Fibroblast of peridontal ligament (primary cell): ENCODE results near the gene IL18R1.

Experiments
- DNase-seq: peaks from one replicate; pipeline ENCODE4 v3.0.0-alpha.2; 2010; ENCODE audit errors: extremely low read depth

IL18R1 gene

DNA sequence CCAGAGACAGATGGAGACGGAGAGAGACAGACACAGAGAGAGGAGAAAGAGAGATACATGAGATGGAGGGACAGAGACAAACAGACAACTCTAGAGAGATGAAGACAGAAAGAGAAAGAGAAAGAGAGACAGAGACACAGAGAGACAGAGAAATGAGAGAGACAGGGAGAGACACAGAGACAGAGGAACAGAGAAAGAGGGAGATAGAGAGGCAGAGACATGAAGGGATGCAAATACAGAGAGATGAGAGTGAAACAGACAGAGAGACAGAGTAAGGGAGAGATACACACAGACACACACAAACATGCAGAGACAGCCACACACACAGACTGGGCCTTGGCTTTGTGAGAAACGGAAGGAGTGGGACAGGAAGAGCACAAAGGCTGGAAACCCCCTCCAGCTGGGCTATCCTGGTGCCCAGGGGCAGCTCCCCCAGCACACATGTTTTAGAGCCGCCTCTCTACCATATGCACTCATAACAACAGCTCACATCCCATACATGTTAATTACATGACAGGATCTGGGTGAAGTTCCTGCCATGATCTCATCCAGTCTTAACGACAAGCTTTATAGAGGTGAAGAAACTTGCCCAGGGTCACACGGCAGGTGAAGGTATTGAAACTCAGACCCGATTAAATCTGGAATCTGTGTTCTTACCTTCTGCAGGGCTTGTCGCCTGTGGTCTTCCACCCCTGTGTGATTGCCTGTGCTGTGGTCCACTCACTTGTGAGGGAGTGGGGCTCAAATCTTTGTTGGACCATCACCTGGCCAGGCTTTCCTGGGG, 32.4 kb downstream of the IL18R1 start:
- no peak for DNase-seq

- DNase-seq = no peak
These were observed 36.0 kb downstream of the IL18R1 start for GRCh38 chr2:102391565-102391964.

GRCh38 chr2:102392096-102392495, 36.5 kb downstream of the IL18R1 start:
- DNase-seq = no peak

GRCh38 chr2:102392942-102393341, 37.3 kb downstream of the IL18R1 start:
- DNase-seq = no peak

GRCh38 chr2:102396012-102396411, 40.4 kb downstream of the IL18R1 start:
- DNase-seq = no peak

DNA sequence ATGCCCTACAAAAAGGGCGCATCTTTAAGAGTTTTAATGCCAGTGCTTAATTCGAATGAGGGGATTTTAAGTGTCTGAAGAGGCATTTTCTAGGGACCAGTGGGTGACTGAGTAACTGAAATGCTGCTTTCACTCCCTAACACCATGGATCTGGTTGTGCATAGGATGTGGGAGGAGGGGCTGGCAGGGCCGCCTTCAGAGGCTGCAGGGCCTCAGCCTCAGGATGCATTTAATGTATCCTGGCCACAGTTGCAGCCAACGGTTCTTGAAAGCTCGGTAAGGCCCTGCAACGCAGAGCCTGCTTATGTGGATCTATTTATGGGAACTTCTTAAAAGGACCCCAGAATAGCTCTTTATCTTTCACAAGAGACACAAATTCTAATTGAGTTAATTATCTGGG, 41.6 kb downstream of the IL18R1 start:
- DNase-seq = no peak

GRCh38 chr2:102399499-102400141, 44.0 kb downstream of the IL18R1 start:
- no peak for DNase-seq

DNA sequence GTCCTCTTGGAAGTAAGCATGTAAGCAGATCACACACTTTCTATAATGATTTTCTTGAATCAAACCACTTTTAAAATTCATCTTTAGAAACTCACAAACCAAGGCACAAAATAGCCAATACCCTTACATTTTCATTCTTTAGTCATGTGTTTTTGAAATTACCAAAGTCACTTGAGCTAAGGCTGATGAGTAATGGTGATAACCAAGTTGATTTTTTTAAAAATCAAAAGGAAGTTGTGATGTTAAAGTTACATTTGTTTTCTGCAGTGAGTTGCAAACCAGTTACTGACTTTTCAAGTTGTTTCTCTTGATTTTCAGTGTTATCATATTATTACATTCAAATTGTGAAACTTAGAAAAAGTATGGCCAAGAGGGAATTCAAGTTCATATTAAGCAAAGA, 45.9 kb downstream of the IL18R1 start:
- no peak for DNase-seq

DNA sequence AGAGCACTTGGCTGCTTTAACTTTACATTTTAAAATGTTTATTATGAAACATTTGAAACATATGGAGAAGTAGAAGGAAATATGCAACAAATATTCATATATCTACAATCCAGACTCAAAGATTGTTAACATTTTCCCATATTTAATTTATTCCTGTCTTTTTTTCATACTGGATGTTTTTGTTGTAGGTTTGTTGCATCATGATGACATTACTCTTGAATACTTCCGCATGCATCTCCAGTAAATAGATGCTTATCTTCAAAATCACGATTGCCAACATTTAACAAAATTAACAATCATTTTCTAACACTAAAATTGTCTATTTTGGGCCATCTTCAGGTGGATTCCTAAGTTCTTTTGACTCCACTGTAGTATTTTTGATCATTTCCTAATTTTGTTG, 46.3 kb downstream of the IL18R1 start:
- DNase-seq = no peak

GRCh38 chr2:102410952-102411351, 55.4 kb downstream of the IL18R1 start:
- no peak for DNase-seq

DNA sequence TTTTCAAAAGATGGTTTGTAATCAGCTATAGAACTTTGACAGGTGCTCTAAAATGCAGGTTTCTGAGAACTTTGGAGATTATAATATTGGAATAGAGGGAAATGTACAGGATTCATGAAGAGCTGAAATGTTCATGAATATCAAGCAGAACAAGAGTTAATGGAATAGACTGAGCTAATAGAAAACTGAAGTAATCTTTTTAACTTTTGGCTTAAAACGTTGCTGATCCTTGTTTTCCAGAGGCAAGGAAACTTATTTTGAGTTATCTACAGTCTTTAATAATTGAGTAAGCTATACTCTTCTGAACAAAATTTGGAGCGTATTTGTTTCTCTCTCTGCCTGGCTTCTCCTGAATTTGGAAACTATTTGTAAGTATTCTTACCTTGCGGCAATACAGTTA, 56.6 kb downstream of the IL18R1 start:
- no peak for DNase-seq

- DNase-seq = no peak
These were observed 62.4 kb downstream of the IL18R1 start for GRCh38 chr2:102417946-102418345.

- no peak for DNase-seq
These were observed 62.9 kb downstream of the IL18R1 start for GRCh38 chr2:102418421-102418961.

DNA sequence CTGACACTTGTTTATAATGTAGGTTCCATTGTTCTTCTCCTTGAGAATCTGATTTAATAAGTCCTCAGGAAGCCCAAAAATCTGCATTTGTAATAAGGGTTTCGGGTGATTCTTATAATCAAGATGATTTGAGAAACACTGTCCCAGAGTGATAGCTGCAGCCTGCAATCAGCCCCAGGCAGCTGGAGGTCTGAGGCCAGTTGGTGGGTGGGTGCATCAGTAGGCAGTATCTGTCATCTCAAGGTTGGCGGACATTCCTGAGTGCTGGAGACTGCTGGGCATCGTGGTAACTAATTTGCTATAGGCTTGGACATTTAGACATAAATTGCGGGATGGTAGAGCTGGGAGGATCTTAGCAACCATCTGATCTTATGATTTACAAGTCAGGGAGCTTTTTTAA, 64.7 kb downstream of the IL18R1 start:
- no peak for DNase-seq

DNA sequence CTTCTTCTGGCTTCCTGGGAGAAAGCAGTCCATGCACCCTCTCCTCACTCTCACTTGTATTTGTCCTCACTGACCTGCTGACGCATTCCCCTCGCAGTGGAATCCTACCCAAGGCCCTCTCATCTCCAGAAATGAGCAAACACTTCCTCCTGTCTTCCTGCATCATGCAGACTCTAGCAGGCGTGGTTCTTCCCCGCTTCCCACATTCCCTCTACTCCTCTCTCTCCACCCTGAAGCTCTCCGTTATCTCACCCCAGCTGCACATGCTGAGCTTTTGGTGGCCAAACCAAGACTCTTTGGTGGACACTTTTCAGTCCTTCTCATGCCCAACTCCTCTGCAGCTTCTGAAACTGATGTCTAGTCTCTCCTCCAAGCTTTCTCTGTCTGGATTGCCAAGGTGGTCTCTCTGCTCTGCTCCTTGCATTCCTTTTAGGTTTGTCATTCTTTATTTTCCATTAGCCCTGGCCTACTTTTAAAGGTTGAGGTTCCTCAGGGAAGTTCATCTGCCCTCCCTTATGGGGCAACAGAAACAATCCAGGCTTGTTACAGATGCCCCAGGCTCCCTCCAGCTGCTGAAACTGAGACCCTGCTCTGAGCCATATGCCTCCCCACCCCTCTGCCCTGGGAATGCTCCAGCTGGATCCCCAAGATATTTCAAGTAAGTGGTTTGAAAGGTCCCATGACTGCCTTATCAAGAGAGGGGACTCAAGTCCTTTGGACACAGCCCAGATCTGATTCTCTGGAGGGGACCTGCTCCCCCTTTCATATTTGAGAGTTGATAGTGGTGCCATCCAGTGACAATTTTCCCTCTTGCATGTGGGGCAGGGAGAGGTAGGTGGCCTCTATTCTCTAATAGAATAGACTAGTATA, 66.5 kb downstream of the IL18R1 start:
- no peak for DNase-seq

DNA sequence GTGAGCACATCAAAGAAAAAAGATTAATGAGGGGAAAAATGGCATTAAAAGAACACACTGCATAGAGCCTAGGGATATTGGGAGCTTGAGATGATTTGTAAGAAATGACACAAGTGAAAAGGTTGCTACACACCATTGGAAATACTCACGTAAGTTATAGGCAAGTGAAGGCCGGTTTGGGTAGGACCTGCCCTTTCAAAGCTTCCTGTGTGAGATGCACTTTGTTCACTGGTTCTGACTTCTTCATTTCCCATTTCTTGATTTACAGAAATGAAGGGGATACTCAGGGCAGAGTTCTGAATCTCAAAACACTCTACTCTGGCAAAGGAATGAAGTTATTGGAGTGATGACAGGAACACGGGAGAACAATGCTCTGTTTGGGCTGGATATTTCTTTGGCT, 67.3 kb downstream of the IL18R1 start, which contains the start of gene IL18RAP:
Gene IL18RAP, plus strand, starts transcription at position 251 of the 400 bp plus-strand sequence. Its CDS starts 118 bp downstream, at position 369.
- DNase-seq = no peak

GRCh38 chr2:102423368-102423767, 67.8 kb downstream of the IL18R1 start:
- DNase-seq = no peak

- DNase-seq = no peak
These were observed 69.2 kb downstream of the IL18R1 start for GRCh38 chr2:102424754-102425153.

- DNase-seq = no peak
These were observed 70.0 kb downstream of the IL18R1 start for GRCh38 chr2:102425441-102426132.

GRCh38 chr2:102427249-102427648, 71.7 kb downstream of the IL18R1 start:
- DNase-seq = no peak

GRCh38 chr2:102428573-102428972, 73.0 kb downstream of the IL18R1 start:
- no peak for DNase-seq

- no peak for DNase-seq
These were observed 76.8 kb downstream of the IL18R1 start for GRCh38 chr2:102432386-102432785.
